NCI-H2227 treated with DMSO at 0.1 percent for 48 hours (cell line): ENCODE data around the gene DYNC1I1.

Source experiments
- DNase-seq: peaks from one replicate; lab custom pipeline; 2025; lab: John Stamatoyannopoulos, UW

Gene DYNC1I1

GRCh38 chr7:95861041-95861440 lies 88.7 kb downstream of the DYNC1I1 start:
- no peak for DNase-seq

GRCh38 chr7:95863623-95864022 lies 91.3 kb downstream of the DYNC1I1 start:
- DNase-seq: no peak

GRCh38 chr7:95865716-95866371 lies 93.5 kb downstream of the DYNC1I1 start:
- peak; percentile 24 for DNase-seq

GRCh38 chr7:95867309-95867708 lies 95.0 kb downstream of the DYNC1I1 start:
- no peak for DNase-seq

GRCh38 chr7:95871075-95871848 lies 98.9 kb downstream of the DYNC1I1 start:
- peak; percentile 81 for DNase-seq

GRCh38 chr7:95871896-95872295 lies 99.5 kb downstream of the DYNC1I1 start:
- no peak for DNase-seq

- no peak for DNase-seq
Measured at GRCh38 chr7:95874129-95874528, 101.8 kb downstream of the DYNC1I1 start.

- DNase-seq: peak; percentile 22
Measured at GRCh38 chr7:95874541-95875265, 102.3 kb downstream of the DYNC1I1 start.

- no peak for DNase-seq
Measured at GRCh38 chr7:95875519-95875918, 103.2 kb downstream of the DYNC1I1 start.

GRCh38 chr7:95878677-95879076 lies 106.3 kb downstream of the DYNC1I1 start:
- no peak for DNase-seq

GRCh38 chr7:95881597-95881996 lies 109.2 kb downstream of the DYNC1I1 start:
- no peak for DNase-seq

GRCh38 chr7:95883217-95883616 lies 110.9 kb downstream of the DYNC1I1 start:
- DNase-seq: no peak

GRCh38 chr7:95886501-95887090 lies 114.2 kb downstream of the DYNC1I1 start:
- DNase-seq: peak; percentile 50

- no peak for DNase-seq
Measured at GRCh38 chr7:95893484-95893883, 121.1 kb downstream of the DYNC1I1 start.

- peak; percentile 62 for DNase-seq
Measured at GRCh38 chr7:95897557-95898251, 125.3 kb downstream of the DYNC1I1 start.

GRCh38 chr7:95899919-95900513 lies 127.7 kb downstream of the DYNC1I1 start:
- DNase-seq: no peak

GRCh38 chr7:95901006-95901405 lies 128.7 kb downstream of the DYNC1I1 start:
- no peak for DNase-seq

GRCh38 chr7:95904099-95904498 lies 131.7 kb downstream of the DYNC1I1 start:
- no peak for DNase-seq

GRCh38 chr7:95905167-95905566 lies 132.8 kb downstream of the DYNC1I1 start:
- no peak for DNase-seq

GRCh38 chr7:95906851-95907250 lies 134.5 kb downstream of the DYNC1I1 start:
- no peak for DNase-seq

- DNase-seq: no peak
Measured at GRCh38 chr7:95907337-95907736, 135.0 kb downstream of the DYNC1I1 start.
